Right hindlimb (tissue), 1 donor: ENCODE measurements around the gene AGXT.

Experiments used
- DNase-seq: peaks from one replicate; pipeline ENCODE4 v3.0.0-alpha.2; 2018

AGXT gene

GRCh38 chr2:240929364-240930095, 60.9 kb downstream of the AGXT start:
- peak; percentile 16 for DNase-seq
